Loucy (cell line): ENCODE measurements around the gene GTSE1.

ENCODE experiments used
- CTCF ChIP-seq: fragments of 200-600 bp; sonication (generic); conservative IDR thresholded peaks from 2 replicates; pipeline ENCODE4 v1.5.1; 2014; ENCODE audit warnings: mild to moderate bottlenecking, antibody characterized with exemption, low read length
- EZH2phosphoT487 ChIP-seq: fragments of 200-600 bp; IDR thresholded peaks from 2 replicates; pipeline ENCODE4 v1.6.1; 2018; ENCODE audit warnings: antibody characterized with exemption, mild to moderate bottlenecking, moderate library complexity, borderline replicate concordance

GRCh38 chr22:46366327-46366731, 69.7 kb downstream of the GTSE1 start:
- TF ChIP-seq CTCF = no peak
- TF ChIP-seq EZH2phosphoT487 = no peak
